GM19193 (cell line): Measurements from ENCODE around the gene BCL11A.

Experiments
- POLR2A ChIP-seq: IDR thresholded peaks from 4 replicates; pipeline ENCODE4 v1.6.1; 2011; ENCODE audit not compliant: insufficient read depth, insufficient read length; ENCODE audit errors: extremely low read depth

The BCL11A gene

DNA sequence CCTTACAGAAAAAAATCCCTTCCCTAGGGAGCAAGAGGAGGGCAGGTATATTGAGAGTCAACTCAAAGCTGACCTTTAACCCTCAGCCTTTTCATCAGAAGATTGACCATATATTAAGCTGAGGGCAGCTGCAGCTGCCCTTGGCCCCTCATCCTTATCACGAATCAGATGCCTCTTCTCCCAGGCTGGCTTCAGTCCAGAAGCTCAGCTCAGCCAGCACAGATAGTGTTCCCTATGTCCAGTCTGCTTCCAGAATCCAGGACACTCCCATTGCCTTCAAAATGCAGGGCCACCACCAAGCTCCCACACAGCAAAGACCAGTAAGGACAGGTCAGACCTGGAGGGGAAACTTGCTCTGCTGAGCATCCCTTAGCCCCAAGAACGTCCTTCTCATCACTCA, 146.1 kb downstream of the BCL11A start:
- no peak for TF ChIP-seq POLR2A

DNA sequence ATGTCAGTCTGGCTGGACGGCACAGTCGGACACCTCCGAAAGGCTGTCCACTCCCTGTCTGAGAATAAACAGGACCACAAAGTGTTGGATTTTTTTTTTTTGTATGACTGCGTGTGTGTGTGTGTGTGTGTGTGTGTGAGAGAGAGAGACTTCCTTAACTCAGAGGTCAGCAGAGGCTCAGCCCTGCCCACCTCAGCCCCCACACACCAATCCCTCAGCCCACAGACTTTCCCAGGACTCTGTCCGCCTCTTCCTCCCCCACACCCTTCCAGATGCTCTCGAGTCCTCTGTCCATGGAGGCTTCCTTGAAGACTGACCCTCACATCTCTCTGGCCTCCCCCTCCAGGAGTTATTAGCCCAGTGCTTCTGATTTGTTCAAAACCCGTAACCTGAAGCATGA, 147.3 kb downstream of the BCL11A start:
- no peak for TF ChIP-seq POLR2A

DNA sequence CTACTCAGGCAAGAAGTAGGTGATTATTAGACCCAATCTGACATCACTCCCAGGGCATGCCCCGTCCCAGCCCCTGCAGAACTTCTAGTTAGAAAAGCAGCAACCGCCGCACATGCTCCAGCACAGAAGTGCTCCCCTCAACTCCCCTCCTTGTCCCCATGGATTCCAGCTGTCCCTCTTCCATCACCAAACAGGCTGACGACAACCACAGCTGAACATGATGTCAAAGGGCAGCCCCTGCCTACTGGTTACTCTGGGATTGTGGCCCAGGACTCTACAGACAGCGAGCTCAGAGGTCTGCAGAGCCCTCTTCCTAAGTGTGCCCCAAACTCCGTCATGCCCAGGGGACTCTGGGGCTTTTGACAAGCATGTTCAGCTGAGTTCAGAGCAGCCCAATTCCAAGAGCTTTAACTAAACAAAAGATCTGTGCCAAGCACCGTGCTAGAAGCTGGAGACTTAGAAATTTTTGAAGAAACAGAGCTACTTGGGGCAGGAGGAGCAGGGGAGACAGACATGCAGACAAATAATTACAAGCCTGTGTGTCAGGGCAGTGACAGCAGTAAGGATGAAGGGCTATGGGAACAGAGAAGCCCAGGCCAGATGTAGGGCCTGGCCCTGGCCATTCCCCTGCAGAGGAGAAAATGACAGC, 148.1 kb downstream of the BCL11A start:
- no peak for TF ChIP-seq POLR2A
